Fibroblast of the conjunctiva (primary cell): ENCODE results near the gene SLC5A10.
"Not testable (repeated sequence)": the region's sequence is repeated elsewhere in the genome, so short reads cannot be mapped to it uniquely, and the experiment has no call there.

Source experiments
- DNase-seq: peaks from one replicate; pipeline ENCODE4 v3.0.0-alpha.2; 2010; ENCODE audit warnings: low read depth

The SLC5A10 gene

GRCh38 chr17:18951941-18952842, at the start of gene SLC5A10:
SLC5A10 (plus strand) TSS chr17:18952165; CDS start chr17:18952206, 41 bp downstream.
- no peak for DNase-seq

- no peak for DNase-seq
Measured at GRCh38 chr17:18904482-18904881, 47.5 kb upstream of the SLC5A10 start.

- DNase-seq = no peak
Measured at GRCh38 chr17:18905226-18905625, 46.7 kb upstream of the SLC5A10 start.

- DNase-seq = no peak
Measured at GRCh38 chr17:18910326-18910725, 41.6 kb upstream of the SLC5A10 start.

- no peak for DNase-seq
Measured at GRCh38 chr17:18910881-18911280, 41.1 kb upstream of the SLC5A10 start.

- no peak for DNase-seq
Measured at GRCh38 chr17:18916816-18917500, 35.0 kb upstream of the SLC5A10 start.

GRCh38 chr17:18917506-18918032, 34.4 kb upstream of the SLC5A10 start:
- no peak for DNase-seq

- no peak for DNase-seq
Measured at GRCh38 chr17:18919963-18920362, 32.0 kb upstream of the SLC5A10 start.

GRCh38 chr17:18920911-18921441, 31.0 kb upstream of the SLC5A10 start:
- no peak for DNase-seq

GRCh38 chr17:18921485-18921884, 30.5 kb upstream of the SLC5A10 start:
- no peak for DNase-seq

- no peak for DNase-seq
Measured at GRCh38 chr17:18921912-18922451, 30.0 kb upstream of the SLC5A10 start.

GRCh38 chr17:18922596-18922995, 29.4 kb upstream of the SLC5A10 start:
- DNase-seq = not testable (repeated sequence)

- DNase-seq = no peak
Measured at GRCh38 chr17:18925187-18925586, 26.8 kb upstream of the SLC5A10 start.

- no peak for DNase-seq
Measured at GRCh38 chr17:18928628-18929125, 23.3 kb upstream of the SLC5A10 start.

- DNase-seq = no peak
Measured at GRCh38 chr17:18932360-18933055, 19.5 kb upstream of the SLC5A10 start.

GRCh38 chr17:18933102-18934058, 18.6 kb upstream of the SLC5A10 start:
- no peak for DNase-seq

GRCh38 chr17:18937981-18938691, 13.8 kb upstream of the SLC5A10 start:
- no peak for DNase-seq

- DNase-seq = no peak
Measured at GRCh38 chr17:18938692-18939023, 13.3 kb upstream of the SLC5A10 start.

- DNase-seq = no peak
Measured at GRCh38 chr17:18944646-18945045, 7.3 kb upstream of the SLC5A10 start.

GRCh38 chr17:18946536-18946935, 5.4 kb upstream of the SLC5A10 start:
- DNase-seq = no peak
